RCC 7860 (cell line): ENCODE measurements around the gene PAX5.

Experiments
- DNase-seq: peaks from one replicate; pipeline ENCODE4 v3.0.0-alpha.2; 2015; ENCODE audit warnings: low spot score
- FAIRE-seq: peaks from 2 replicates; lab custom pipeline; 2012; peaks lifted over from hg19 to GRCh38; lab: Jason Lieb, UNC

The PAX5 gene

GRCh38 chr9:36818965-36819870 is 214.8 kb downstream of the PAX5 start:
- no peak for DNase-seq
- FAIRE-seq, result no peak

- no peak for DNase-seq
- no peak for FAIRE-seq
Observed at GRCh38 chr9:36818242-36818938, 215.7 kb downstream of the PAX5 start.

GRCh38 chr9:36817160-36817834 is 216.8 kb downstream of the PAX5 start:
- no peak for FAIRE-seq

GRCh38 chr9:36816371-36816770 is 217.7 kb downstream of the PAX5 start:
- no peak for FAIRE-seq
- no peak for DNase-seq

More at GRCh38 chr9:36817160-36817834, 216.8 kb downstream of the PAX5 start:
- no peak for DNase-seq

- DNase-seq (no peak), FAIRE-seq (no peak)
Observed at GRCh38 chr9:36815566-36816348, 218.3 kb downstream of the PAX5 start.

- FAIRE-seq (no peak), DNase-seq (no peak)
Observed at GRCh38 chr9:36815023-36815422, 219.0 kb downstream of the PAX5 start.

GRCh38 chr9:36813154-36813553 is 220.9 kb downstream of the PAX5 start:
- FAIRE-seq (no peak), DNase-seq (no peak)

- no peak for FAIRE-seq
- no peak for DNase-seq
Observed at GRCh38 chr9:36812556-36812955, 221.5 kb downstream of the PAX5 start.

GRCh38 chr9:36808251-36808650 is 225.8 kb downstream of the PAX5 start:
- DNase-seq, result no peak
- no peak for FAIRE-seq

- no peak for FAIRE-seq
- no peak for DNase-seq
Observed at GRCh38 chr9:36803961-36804360, 230.1 kb downstream of the PAX5 start.

- FAIRE-seq, result no peak
Observed at GRCh38 chr9:36802201-36802920, 231.7 kb downstream of the PAX5 start.

GRCh38 chr9:36800455-36800854 is 233.6 kb downstream of the PAX5 start:
- FAIRE-seq (no peak), DNase-seq (no peak)

More at GRCh38 chr9:36802201-36802920, 231.7 kb downstream of the PAX5 start:
- no peak for DNase-seq

- DNase-seq, result no peak
- FAIRE-seq, result no peak
Observed at GRCh38 chr9:36798350-36799065, 235.6 kb downstream of the PAX5 start.

GRCh38 chr9:36797471-36798220 is 236.4 kb downstream of the PAX5 start:
- FAIRE-seq (no peak), DNase-seq (no peak)

- DNase-seq (no peak), FAIRE-seq (no peak)
Observed at GRCh38 chr9:36796671-36797419, 237.2 kb downstream of the PAX5 start.

- DNase-seq (no peak), FAIRE-seq (no peak)
Observed at GRCh38 chr9:36794461-36794860, 239.6 kb downstream of the PAX5 start.

- DNase-seq (no peak), FAIRE-seq (no peak)
Observed at GRCh38 chr9:36793277-36793676, 240.8 kb downstream of the PAX5 start.
